Choroid plexus epithelial cell (primary cell): Measurements from ENCODE around the gene DUOXA1.
A peak's percentile ranks its signal among the peaks of the same experiment; 100 is the strongest.

Experiments used
- DNase-seq: peaks from one replicate; pipeline ENCODE4 v3.0.0-alpha.2; 2010; ENCODE audit warnings: low read depth
- H3K4me3 ChIP-seq: 2 replicates; pipeline ENCODE4 v1.5.1; 2011; ENCODE audit warnings: low read depth, mild to moderate bottlenecking, control low read depth, low read length, moderate library complexity
- TF ChIP-seq, protein P1 (sequence below): conservative IDR thresholded peaks from 2 replicates; pipeline ENCODE4 v1.5.1; 2011; ENCODE audit warnings: low read depth, mild to moderate bottlenecking, control low read depth, inconsistent platforms, low read length, moderate library complexity

DUOXA1 gene

GRCh38 chr15:45163508-45163856 lies 33.8 kb upstream of the DUOXA1 start:
- no peak overlapping the region for H3K4me3 ChIP-seq
- DNase-seq = no peak
- TF ChIP-seq, protein P1, sequence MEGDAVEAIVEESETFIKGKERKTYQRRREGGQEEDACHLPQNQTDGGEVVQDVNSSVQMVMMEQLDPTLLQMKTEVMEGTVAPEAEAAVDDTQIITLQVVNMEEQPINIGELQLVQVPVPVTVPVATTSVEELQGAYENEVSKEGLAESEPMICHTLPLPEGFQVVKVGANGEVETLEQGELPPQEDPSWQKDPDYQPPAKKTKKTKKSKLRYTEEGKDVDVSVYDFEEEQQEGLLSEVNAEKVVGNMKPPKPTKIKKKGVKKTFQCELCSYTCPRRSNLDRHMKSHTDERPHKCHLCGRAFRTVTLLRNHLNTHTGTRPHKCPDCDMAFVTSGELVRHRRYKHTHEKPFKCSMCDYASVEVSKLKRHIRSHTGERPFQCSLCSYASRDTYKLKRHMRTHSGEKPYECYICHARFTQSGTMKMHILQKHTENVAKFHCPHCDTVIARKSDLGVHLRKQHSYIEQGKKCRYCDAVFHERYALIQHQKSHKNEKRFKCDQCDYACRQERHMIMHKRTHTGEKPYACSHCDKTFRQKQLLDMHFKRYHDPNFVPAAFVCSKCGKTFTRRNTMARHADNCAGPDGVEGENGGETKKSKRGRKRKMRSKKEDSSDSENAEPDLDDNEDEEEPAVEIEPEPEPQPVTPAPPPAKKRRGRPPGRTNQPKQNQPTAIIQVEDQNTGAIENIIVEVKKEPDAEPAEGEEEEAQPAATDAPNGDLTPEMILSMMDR = no peak

- TF ChIP-seq, protein P1 = peak; percentile 98
- H3K4me3 ChIP-seq = no peak overlapping the region
- DNase-seq = peak; percentile 90
These were observed 33.3 kb upstream of the DUOXA1 start for GRCh38 chr15:45162771-45163507.

GRCh38 chr15:45161666-45162065 lies 32.0 kb upstream of the DUOXA1 start:
- H3K4me3 ChIP-seq = no peak overlapping the region
- TF ChIP-seq, protein P1 = no peak
- no peak for DNase-seq

DNA sequence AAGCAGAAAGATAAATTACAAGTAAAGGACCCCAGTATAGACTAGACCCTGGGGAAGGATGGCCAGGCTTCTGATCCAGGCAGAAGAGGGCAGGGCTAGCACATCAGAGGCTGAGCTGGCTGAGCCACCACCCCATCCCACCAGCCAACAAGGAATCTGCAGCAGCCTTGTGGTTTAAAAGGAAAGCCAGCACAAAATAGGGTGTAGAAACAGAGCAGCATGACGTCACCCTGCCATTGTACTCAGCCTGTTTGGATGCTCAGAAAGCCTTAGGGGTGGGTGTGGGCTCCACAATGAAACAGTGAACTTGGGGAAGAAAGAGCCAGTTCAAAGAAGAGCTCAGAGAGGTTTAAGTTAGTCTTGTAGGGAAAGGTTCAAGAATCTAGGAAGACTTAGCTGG lies 28.3 kb upstream of the DUOXA1 start:
- DNase-seq = peak; percentile 51
- TF ChIP-seq, protein P1 = no peak
- H3K4me3 ChIP-seq = no peak overlapping the region

- no peak overlapping the region for H3K4me3 ChIP-seq
- DNase-seq = peak; percentile 22
- TF ChIP-seq, protein P1 = no peak
These were observed 27.2 kb upstream of the DUOXA1 start for GRCh38 chr15:45156744-45157455.

DNA sequence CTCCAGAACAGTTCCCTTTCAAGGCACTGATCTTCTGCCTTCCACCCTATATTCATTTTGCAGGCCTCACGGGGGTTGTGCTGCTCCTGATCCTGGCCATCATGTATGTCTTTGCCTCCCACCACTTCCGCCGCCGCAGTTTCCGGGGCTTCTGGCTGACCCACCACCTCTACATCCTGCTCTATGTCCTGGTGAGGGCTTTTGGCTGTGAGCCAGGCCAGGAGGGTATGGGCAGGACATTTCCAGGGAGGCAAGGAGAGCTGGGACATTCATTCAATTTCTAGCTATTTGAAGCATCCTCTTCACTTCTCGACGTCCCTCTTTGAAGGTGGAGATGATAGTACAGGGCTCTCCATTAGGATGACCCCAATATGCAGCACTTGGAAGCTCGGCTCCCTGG lies 26.1 kb upstream of the DUOXA1 start:
- TF ChIP-seq, protein P1 = no peak
- H3K4me3 ChIP-seq = no peak overlapping the region
- no peak for DNase-seq
